ENCODE data around the gene SH3TC1. TPM values are rescaled to one million over a fixed set of nuclear protein-coding genes. Genes with fewer than 3 reads are reported as not detected.

SH3TC1 gene
- polyA plus RNA-seq, 1 donor from 2014 or later = 39.8 TPM

GRCh38 chr4:8192748-8193738, 6.0 kb upstream of the SH3TC1 start:
- peak overlapping the region; percentile 25 to 85 (median 68) for H3K4me3 Mint-ChIP-seq
- peaks cover 8 to 25% (median 15%) of the 10 kb centered on the region in 3 donors for H3K4me1 Mint-ChIP-seq

GRCh38 chr4:8194306-8195242, 4.5 kb upstream of the SH3TC1 start:
- H3K4me3 Mint-ChIP-seq = peak overlapping the region in 1 of 4 donors; percentile 29
- peaks cover 9% of the 10 kb centered on the region for H3K27me3 Mint-ChIP-seq
- peaks cover 19 to 25% (median 24%) of the 10 kb centered on the region in 3 donors for H3K4me1 Mint-ChIP-seq
- H3K27ac Mint-ChIP-seq = peak overlapping the region in 2 of 3 donors; percentile 25 to 49
- H3K9me3 Mint-ChIP-seq = no peaks in the 10 kb centered on the region
- no peaks in the 10 kb centered on the region for H3K36me3 Mint-ChIP-seq

More at GRCh38 chr4:8192748-8193738, 6.0 kb upstream of the SH3TC1 start:
- Mint-ChIP-seq H3K27ac (peak overlapping the region; percentile 76 to 97 (median 93)), H3K27me3 (peaks cover 10% of the 10 kb centered on the region), H3K36me3 (no peaks in the 10 kb centered on the region), H3K9me3 (no peaks in the 10 kb centered on the region)

- no peaks in the 10 kb centered on the region for H3K36me3 Mint-ChIP-seq
- peaks cover 8% of the 10 kb centered on the region for H3K27me3 Mint-ChIP-seq
- H3K4me3 Mint-ChIP-seq = peak overlapping the region in 1 of 4 donors; percentile 29
- H3K27ac Mint-ChIP-seq = peak overlapping the region in 1 of 3 donors; percentile 25
- no peaks in the 10 kb centered on the region for H3K9me3 Mint-ChIP-seq
- peaks cover 22 to 29% (median 27%) of the 10 kb centered on the region in 3 donors for H3K4me1 Mint-ChIP-seq
These were observed 3.7 kb upstream of the SH3TC1 start for GRCh38 chr4:8195431-8195830.

- H3K9me3 Mint-ChIP-seq = no peaks in the 10 kb centered on the region
- H3K4me1 Mint-ChIP-seq = peaks cover 23 to 31% (median 30%) of the 10 kb centered on the region in 3 donors
- peak overlapping the region in 1 of 4 donors; percentile 55 for H3K4me3 Mint-ChIP-seq
- peak overlapping the region in 1 of 3 donors; percentile 74 for H3K27ac Mint-ChIP-seq
- H3K36me3 Mint-ChIP-seq = no peaks in the 10 kb centered on the region
- H3K27me3 Mint-ChIP-seq = peaks cover 4% of the 10 kb centered on the region
These were observed 3.1 kb upstream of the SH3TC1 start for GRCh38 chr4:8195841-8196458.

GRCh38 chr4:8197521-8197920, 1.6 kb upstream of the SH3TC1 start:
- no peaks in the 10 kb centered on the region for H3K27me3 Mint-ChIP-seq
- peaks cover 3% of the 10 kb centered on the region for H3K36me3 Mint-ChIP-seq
- peaks cover 31 to 40% (median 33%) of the 10 kb centered on the region in 3 donors for H3K4me1 Mint-ChIP-seq
- peak overlapping the region in 2 of 4 donors; percentile 94 to 99 for H3K4me3 Mint-ChIP-seq
- peak overlapping the region in 1 of 3 donors; percentile 97 for H3K27ac Mint-ChIP-seq
- no peaks in the 10 kb centered on the region for H3K9me3 Mint-ChIP-seq

GRCh38 chr4:8198206-8198905, 734 bp upstream of the SH3TC1 start:
- Mint-ChIP-seq H3K27me3 (no peaks in the 10 kb centered on the region), H3K27ac (peak overlapping the region; percentile 95 to 99 (median 97)), H3K4me3 (peak overlapping the region; percentile 91 to 99 (median 96)), H3K9me3 (no peaks in the 10 kb centered on the region), H3K4me1 (peaks cover 27 to 39% (median 32%) of the 10 kb centered on the region in 3 donors), H3K36me3 (peaks cover 3% of the 10 kb centered on the region)

GRCh38 chr4:8199594-8200301, 658 bp downstream of the SH3TC1 start:
- no peaks in the 10 kb centered on the region for H3K9me3 Mint-ChIP-seq
- H3K36me3 Mint-ChIP-seq = peaks cover 3% of the 10 kb centered on the region
- H3K27me3 Mint-ChIP-seq = no peaks in the 10 kb centered on the region
- H3K27ac Mint-ChIP-seq = peak overlapping the region; percentile 96 to 99 (median 97)
- peak overlapping the region; percentile 91 to 99 (median 96) for H3K4me3 Mint-ChIP-seq
- peaks cover 32 to 40% (median 34%) of the 10 kb centered on the region in 3 donors for H3K4me1 Mint-ChIP-seq

GRCh38 chr4:8200302-8200975, 1.3 kb downstream of the SH3TC1 start:
- no peaks in the 10 kb centered on the region for H3K27me3 Mint-ChIP-seq
- H3K4me3 Mint-ChIP-seq = peak overlapping the region; percentile 91 to 99 (median 96)
- no peaks in the 10 kb centered on the region for H3K9me3 Mint-ChIP-seq
- peaks cover 3% of the 10 kb centered on the region for H3K36me3 Mint-ChIP-seq
- H3K4me1 Mint-ChIP-seq = peaks cover 29 to 40% (median 35%) of the 10 kb centered on the region in 3 donors
- H3K27ac Mint-ChIP-seq = peak overlapping the region; percentile 96 to 99 (median 97)

- H3K4me1 Mint-ChIP-seq = peaks cover 29 to 45% (median 42%) of the 10 kb centered on the region in 3 donors
- H3K4me3 Mint-ChIP-seq = peak overlapping the region; percentile 91 to 99 (median 96)
- peaks cover 3% of the 10 kb centered on the region for H3K36me3 Mint-ChIP-seq
- H3K27ac Mint-ChIP-seq = peak overlapping the region; percentile 96 to 99 (median 97)
- no peaks in the 10 kb centered on the region for H3K9me3 Mint-ChIP-seq
- no peaks in the 10 kb centered on the region for H3K27me3 Mint-ChIP-seq
These were observed 2.3 kb downstream of the SH3TC1 start for GRCh38 chr4:8201321-8201781.

GRCh38 chr4:8202108-8203051, 3.3 kb downstream of the SH3TC1 start:
- H3K9me3 Mint-ChIP-seq = no peaks in the 10 kb centered on the region
- H3K27ac Mint-ChIP-seq = peak overlapping the region; percentile 96 to 99 (median 97)
- no peaks in the 10 kb centered on the region for H3K27me3 Mint-ChIP-seq
- peaks cover 35 to 46% (median 45%) of the 10 kb centered on the region in 3 donors for H3K4me1 Mint-ChIP-seq
- H3K36me3 Mint-ChIP-seq = peaks cover 4% of the 10 kb centered on the region
- peak overlapping the region; percentile 91 to 99 (median 96) for H3K4me3 Mint-ChIP-seq

- peaks cover 38 to 46% (median 43%) of the 10 kb centered on the region in 3 donors for H3K4me1 Mint-ChIP-seq
These were observed 3.9 kb downstream of the SH3TC1 start for GRCh38 chr4:8203052-8203401.

GRCh38 chr4:8203817-8204216, 4.7 kb downstream of the SH3TC1 start:
- H3K4me3 Mint-ChIP-seq = peak overlapping the region in 3 of 4 donors; percentile 65 to 99 (median 72)
- H3K27me3 Mint-ChIP-seq = no peaks in the 10 kb centered on the region
- H3K27ac Mint-ChIP-seq = peak overlapping the region in 2 of 3 donors; percentile 81 to 97
- peaks cover 36 to 38% (median 38%) of the 10 kb centered on the region in 3 donors for H3K4me1 Mint-ChIP-seq
- H3K9me3 Mint-ChIP-seq = no peaks in the 10 kb centered on the region
- peaks cover 7% of the 10 kb centered on the region for H3K36me3 Mint-ChIP-seq

More at GRCh38 chr4:8203052-8203401, 3.9 kb downstream of the SH3TC1 start:
- Mint-ChIP-seq H3K9me3 (no peaks in the 10 kb centered on the region), H3K36me3 (peaks cover 7% of the 10 kb centered on the region), H3K27ac (peak overlapping the region in 2 of 3 donors; percentile 96 to 97), H3K27me3 (no peaks in the 10 kb centered on the region), H3K4me3 (peak overlapping the region in 3 of 4 donors; percentile 53 to 99 (median 94))
